Mononuclear cell (primary cell): ENCODE data around the gene ITGB1. TPM values are rescaled to one million over a fixed set of nuclear protein-coding genes. Genes with fewer than 3 reads are reported as not detected.
"Not testable (repeated sequence)": the region's sequence is repeated elsewhere in the genome, so short reads cannot be mapped to it uniquely, and the experiment has no call there.

Source experiments
- H3K27me3 ChIP-seq: 2 replicates; pipeline ENCODE4 v1.6.0; 2011; ENCODE audit warnings: low read length, control low read depth; ENCODE audit not compliant: insufficient read depth
- H3K4me1 ChIP-seq: 2 replicates; pipeline ENCODE4 v1.5.1; 2011; ENCODE audit warnings: mild to moderate bottlenecking, low read length, control low read depth; ENCODE audit not compliant: insufficient read depth
- H3K4me3 ChIP-seq: 2 replicates; pipeline ENCODE4 v1.5.1; 2011; ENCODE audit warnings: mild to moderate bottlenecking, low read length, moderate library complexity
- H3K9me3 ChIP-seq: 2 replicates; pipeline ENCODE4 v1.5.1; 2011; ENCODE audit warnings: low read depth, mild to moderate bottlenecking, control low read depth, low read length
- total RNA-seq: library from RNA; depleted of rRNA; stranded (reverse); fragments of >200 nt; gene quantifications from one replicate; pipeline ENCODE4 v1.2.3, GENCODE V29; 2012

Gene ITGB1
- total RNA-seq, 1 donor = 214 TPM

GRCh38 chr10:32984003-32984600 is 26.1 kb upstream of the ITGB1 start:
- Histone ChIP-seq H3K4me3 (no peak overlapping the region), H3K4me1 (peaks cover 48% of the 10 kb centered on the region), H3K27me3 (no peaks in the 10 kb centered on the region), H3K9me3 (no peaks in the 10 kb centered on the region)

- Histone ChIP-seq H3K27me3 (no peaks in the 10 kb centered on the region), H3K4me1 (peaks cover 48% of the 10 kb centered on the region), H3K9me3 (no peaks in the 10 kb centered on the region), H3K4me3 (no peak overlapping the region)
Measured at GRCh38 chr10:32982911-32983909, 25.2 kb upstream of the ITGB1 start.

- H3K27me3 ChIP-seq = no peaks in the 10 kb centered on the region
- H3K4me1 ChIP-seq = peaks cover 48% of the 10 kb centered on the region
- H3K9me3 ChIP-seq = no peaks in the 10 kb centered on the region
- no peak overlapping the region for H3K4me3 ChIP-seq
Measured at GRCh38 chr10:32982293-32982709, 24.3 kb upstream of the ITGB1 start.

- no peaks in the 10 kb centered on the region for H3K27me3 ChIP-seq
- no peaks in the 10 kb centered on the region for H3K9me3 ChIP-seq
- H3K4me1 ChIP-seq = peaks cover 48% of the 10 kb centered on the region
- H3K4me3 ChIP-seq = no peak overlapping the region
Measured at GRCh38 chr10:32981760-32982159, 23.7 kb upstream of the ITGB1 start.

- Histone ChIP-seq H3K27me3 (no peaks in the 10 kb centered on the region), H3K4me3 (peak overlapping the region; percentile 44), H3K9me3 (no peaks in the 10 kb centered on the region), H3K4me1 (peaks cover 43% of the 10 kb centered on the region)
Measured at GRCh38 chr10:32980558-32981468, 22.8 kb upstream of the ITGB1 start.

- Histone ChIP-seq H3K9me3 (no peaks in the 10 kb centered on the region), H3K4me1 (peaks cover 37% of the 10 kb centered on the region), H3K4me3 (peak overlapping the region; percentile 44), H3K27me3 (no peaks in the 10 kb centered on the region)
Measured at GRCh38 chr10:32980242-32980557, 22.2 kb upstream of the ITGB1 start.

- not testable (repeated sequence) for H3K4me3 ChIP-seq, H3K27me3 ChIP-seq, H3K9me3 ChIP-seq
- peaks cover 32% of the 10 kb centered on the region for H3K4me1 ChIP-seq
Measured at GRCh38 chr10:32979719-32980118, 21.7 kb upstream of the ITGB1 start.

GRCh38 chr10:32979041-32979440 is 21.0 kb upstream of the ITGB1 start:
- peaks cover 29% of the 10 kb centered on the region for H3K4me1 ChIP-seq
- no peaks in the 10 kb centered on the region for H3K27me3 ChIP-seq
- H3K9me3 ChIP-seq = no peaks in the 10 kb centered on the region
- H3K4me3 ChIP-seq = no peak overlapping the region

GRCh38 chr10:32977846-32978809 is 20.1 kb upstream of the ITGB1 start:
- peaks cover 23% of the 10 kb centered on the region for H3K4me1 ChIP-seq
- H3K4me3 ChIP-seq, H3K9me3 ChIP-seq, H3K27me3 ChIP-seq: not testable (repeated sequence)

- H3K4me1 ChIP-seq = peaks cover 9% of the 10 kb centered on the region
- no peak overlapping the region for H3K4me3 ChIP-seq
- H3K27me3 ChIP-seq = no peaks in the 10 kb centered on the region
- H3K9me3 ChIP-seq = no peaks in the 10 kb centered on the region
Measured at GRCh38 chr10:32976338-32976737, 18.3 kb upstream of the ITGB1 start.

- no peaks in the 10 kb centered on the region for H3K27me3 ChIP-seq
- no peaks in the 10 kb centered on the region for H3K4me1 ChIP-seq
- no peak overlapping the region for H3K4me3 ChIP-seq
Measured at GRCh38 chr10:32972929-32973328, 14.9 kb upstream of the ITGB1 start.

GRCh38 chr10:32972460-32972859 is 14.4 kb upstream of the ITGB1 start:
- Histone ChIP-seq H3K9me3 (no peaks in the 10 kb centered on the region), H3K27me3 (no peaks in the 10 kb centered on the region), H3K4me1 (no peaks in the 10 kb centered on the region), H3K4me3 (no peak overlapping the region)

More at GRCh38 chr10:32972929-32973328, 14.9 kb upstream of the ITGB1 start:
- no peaks in the 10 kb centered on the region for H3K9me3 ChIP-seq

GRCh38 chr10:32971536-32972091 is 13.6 kb upstream of the ITGB1 start:
- Histone ChIP-seq H3K4me1 (no peaks in the 10 kb centered on the region), H3K27me3 (no peaks in the 10 kb centered on the region), H3K9me3 (no peaks in the 10 kb centered on the region), H3K4me3 (no peak overlapping the region)

- Histone ChIP-seq H3K4me1 (no peaks in the 10 kb centered on the region), H3K9me3 (no peaks in the 10 kb centered on the region), H3K27me3 (no peaks in the 10 kb centered on the region), H3K4me3 (no peak overlapping the region)
Measured at GRCh38 chr10:32970910-32971309, 12.9 kb upstream of the ITGB1 start.
